Gastroesophageal sphincter (tissue), 3 donors: ENCODE measurements around the gene THSD4.

ENCODE experiments used
- EP300 ChIP-seq: sonication (generic); formaldehyde crosslinking; IDR thresholded peaks from one replicate; pipeline ENCODE4 v1.6.1; 2017; ENCODE audit warnings: antibody characterized with exemption, mild to moderate bottlenecking
- POLR2AphosphoS5 ChIP-seq: sonication (generic); formaldehyde crosslinking; IDR thresholded peaks from one replicate; pipeline ENCODE4 v1.6.1; 2017; ENCODE audit warnings: antibody characterized with exemption
- TF ChIP-seq, protein P1 (sequence below), 4 experiments: fragments of 200-600 bp in 2 of 4; fragments of 450-650 bp in 2 of 4; sonication (generic) in 1 of 4; IDR thresholded peaks; one replicate each; pipeline ENCODE4 v1.5.1; 2017 to 2019; ENCODE audit warnings: antibody characterized with exemption in 4 of 4, mild to moderate bottlenecking in 2 of 4, moderate library complexity in 2 of 4

DNA sequence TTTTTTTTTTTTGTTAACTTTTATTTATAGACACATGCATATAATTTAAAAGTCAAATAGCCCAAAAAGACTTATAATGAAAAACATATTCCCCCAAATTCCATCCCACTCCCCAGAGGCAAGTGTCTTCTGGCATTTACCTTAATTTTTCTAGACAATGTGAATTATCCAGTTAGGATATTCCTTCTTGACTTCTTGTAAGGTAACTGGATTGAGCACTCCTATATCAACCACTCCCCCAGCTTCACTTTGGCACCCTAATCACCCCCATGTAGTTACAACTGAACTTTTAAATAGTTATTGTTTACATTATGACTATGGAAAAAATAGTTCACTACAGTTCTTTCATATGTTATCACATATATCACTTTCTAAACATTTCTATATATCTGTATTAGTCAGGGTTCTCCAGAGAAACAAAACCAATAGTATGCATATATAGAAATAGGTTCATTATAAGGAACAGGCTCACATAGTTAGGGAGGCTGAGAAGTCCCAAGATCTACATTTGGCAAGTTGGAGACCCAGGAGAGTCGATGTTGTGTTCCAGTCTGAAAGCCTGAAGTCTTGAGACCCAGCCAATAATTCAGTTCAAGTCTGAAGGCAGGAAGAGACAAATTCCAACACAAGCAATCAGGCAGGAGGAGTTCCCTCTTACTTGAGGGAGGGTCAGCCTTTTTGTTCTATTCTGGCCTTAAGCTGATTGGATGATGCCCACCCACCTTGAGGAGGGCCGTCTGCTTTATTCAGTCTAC is 175.8 kb downstream of the THSD4 start:
- TF ChIP-seq, protein P1, sequence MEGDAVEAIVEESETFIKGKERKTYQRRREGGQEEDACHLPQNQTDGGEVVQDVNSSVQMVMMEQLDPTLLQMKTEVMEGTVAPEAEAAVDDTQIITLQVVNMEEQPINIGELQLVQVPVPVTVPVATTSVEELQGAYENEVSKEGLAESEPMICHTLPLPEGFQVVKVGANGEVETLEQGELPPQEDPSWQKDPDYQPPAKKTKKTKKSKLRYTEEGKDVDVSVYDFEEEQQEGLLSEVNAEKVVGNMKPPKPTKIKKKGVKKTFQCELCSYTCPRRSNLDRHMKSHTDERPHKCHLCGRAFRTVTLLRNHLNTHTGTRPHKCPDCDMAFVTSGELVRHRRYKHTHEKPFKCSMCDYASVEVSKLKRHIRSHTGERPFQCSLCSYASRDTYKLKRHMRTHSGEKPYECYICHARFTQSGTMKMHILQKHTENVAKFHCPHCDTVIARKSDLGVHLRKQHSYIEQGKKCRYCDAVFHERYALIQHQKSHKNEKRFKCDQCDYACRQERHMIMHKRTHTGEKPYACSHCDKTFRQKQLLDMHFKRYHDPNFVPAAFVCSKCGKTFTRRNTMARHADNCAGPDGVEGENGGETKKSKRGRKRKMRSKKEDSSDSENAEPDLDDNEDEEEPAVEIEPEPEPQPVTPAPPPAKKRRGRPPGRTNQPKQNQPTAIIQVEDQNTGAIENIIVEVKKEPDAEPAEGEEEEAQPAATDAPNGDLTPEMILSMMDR (IDR thresholded peaks at IDR 0.05) = no peak
- TF ChIP-seq POLR2AphosphoS5 (no peak), EP300 (no peak)
